K562 (cell line): ENCODE data around the gene POU3F3.

Source experiments
- CHD4 ChIP-seq: fragments of 200-600 bp; sonication (generic); IDR thresholded peaks from 3 replicates; pipeline ENCODE4 v1.6.1; 2012; ENCODE audit warnings: low read depth, mild to moderate bottlenecking, mixed read lengths, low read length, inconsistent platforms; ENCODE audit not compliant: insufficient read depth, insufficient replicate concordance, poor library complexity, severe bottlenecking
- CREB1 ChIP-seq, 2 experiments: sonication (generic) in 1 of 2; formaldehyde crosslinking in 1 of 2; IDR thresholded peaks; 2 replicates each; pipeline versions ENCODE4 v1.6.1 to v1.8.0; 2012 to 2022; ENCODE audit warnings: inconsistent platforms in 1 of 2, mild to moderate bottlenecking in 1 of 2, missing genetic modification reagents in 1 of 2, moderate library complexity in 1 of 2
- EP400 ChIP-seq: fragments of 450-650 bp; IDR thresholded peaks from 2 replicates; pipeline ENCODE4 v1.6.1; 2017; ENCODE audit warnings: antibody characterized with exemption, mild to moderate bottlenecking, moderate library complexity
- HDGF ChIP-seq: fragments of 450-650 bp; IDR thresholded peaks from 2 replicates; pipeline ENCODE4 v1.6.1; 2016
- SMAD1 ChIP-seq: fragments of 150-350 bp; IDR thresholded peaks from 2 replicates; pipeline ENCODE4 v1.6.1; 2014; ENCODE audit warnings: low read length, low read depth; ENCODE audit not compliant: partially characterized antibody
- STAG1 ChIP-seq: sonication (generic); formaldehyde crosslinking; IDR thresholded peaks from 2 replicates; pipeline ENCODE4 v1.5.0; 2020; ENCODE audit warnings: missing genetic modification reagents, borderline replicate concordance
- TAF1 ChIP-seq: IDR thresholded peaks from 2 replicates; pipeline ENCODE4 v1.6.1; 2011; ENCODE audit warnings: mild to moderate bottlenecking, low read length, moderate library complexity; ENCODE audit not compliant: insufficient read depth, control insufficient read depth, severe bottlenecking; ENCODE audit errors: extremely low read depth
- TAF7 ChIP-seq: fragments of 450-650 bp; IDR thresholded peaks from 2 replicates; pipeline ENCODE4 v1.6.1; 2016; ENCODE audit warnings: missing genetic modification characterization, missing compliant biosample characterization
- ZNF274 ChIP-seq: IDR thresholded peaks from 2 replicates; pipeline ENCODE4 v1.6.1; 2011; ENCODE audit warnings: low read depth, mild to moderate bottlenecking, low read length, moderate library complexity, borderline replicate concordance
- TF ChIP-seq, protein P1 (sequence below): fragments of 450-650 bp; IDR thresholded peaks from 2 replicates; pipeline ENCODE4 v1.6.1; 2017; ENCODE audit warnings: antibody characterized with exemption, mild to moderate bottlenecking
- TF ChIP-seq, protein P2 (sequence below): fragments of 250-450 bp; sonication (Bioruptor Pico); IDR thresholded peaks from 2 replicates; pipeline ENCODE4 v1.6.1; 2021; ENCODE audit warnings: mild to moderate bottlenecking

DNA sequence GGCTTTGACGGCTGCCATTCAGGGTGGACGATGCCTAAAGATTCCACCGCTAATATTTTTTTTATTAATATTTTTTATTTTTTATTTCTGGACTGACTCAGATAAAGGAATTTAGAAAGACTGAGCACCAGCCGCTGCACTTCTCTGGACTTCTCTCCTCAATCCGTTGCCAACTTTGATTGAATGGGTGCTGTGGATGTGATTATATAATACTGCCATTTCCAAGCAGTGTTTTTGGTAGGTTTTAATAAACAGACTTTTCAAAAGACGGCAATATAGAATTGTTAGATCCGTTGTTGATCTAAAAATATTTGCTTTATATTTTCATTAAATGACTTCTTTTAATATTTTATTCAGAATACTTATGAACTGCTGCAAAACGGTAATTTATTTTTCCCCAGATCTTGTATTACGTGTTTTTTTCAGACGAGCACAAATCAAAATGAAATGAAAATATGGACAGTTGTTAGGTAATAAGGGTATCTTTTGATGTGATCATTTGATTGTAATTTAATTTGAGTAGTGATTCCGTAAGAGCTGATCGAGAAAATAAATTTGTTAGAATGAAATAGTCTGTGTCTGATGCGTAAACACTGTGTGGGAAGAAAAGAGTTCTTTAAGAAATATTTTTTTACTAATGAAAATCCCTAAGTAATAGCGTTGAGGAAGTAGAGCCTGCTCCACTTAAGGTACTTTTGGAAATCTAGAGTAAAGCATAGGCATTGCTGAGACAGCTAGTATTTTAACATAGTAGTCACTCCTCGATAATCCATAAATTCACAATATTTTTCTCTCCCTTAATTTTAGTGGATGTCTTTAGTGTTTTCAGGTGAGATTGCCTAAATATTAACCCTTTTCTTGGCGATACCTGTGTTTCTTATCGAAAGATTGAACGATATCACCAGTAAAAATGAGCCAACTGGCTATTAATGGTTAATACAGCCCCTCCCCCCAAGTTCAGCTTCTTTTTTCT, 4.4 kb downstream of the POU3F3 start:
- no peak for TF ChIP-seq SMAD1
- TF ChIP-seq CREB1 (IDR thresholded peaks at IDR 0.05), result no peak
- TF ChIP-seq CREB1 (CRISPR knock-in tag; IDR thresholded peaks at IDR 0.05), result no peak
- no peak for TF ChIP-seq CHD4
- no peak for TF ChIP-seq EP400
- TF ChIP-seq STAG1 (CRISPR knock-in tag), result no peak
- no peak for TF ChIP-seq ZNF274
- TF ChIP-seq, protein P1, sequence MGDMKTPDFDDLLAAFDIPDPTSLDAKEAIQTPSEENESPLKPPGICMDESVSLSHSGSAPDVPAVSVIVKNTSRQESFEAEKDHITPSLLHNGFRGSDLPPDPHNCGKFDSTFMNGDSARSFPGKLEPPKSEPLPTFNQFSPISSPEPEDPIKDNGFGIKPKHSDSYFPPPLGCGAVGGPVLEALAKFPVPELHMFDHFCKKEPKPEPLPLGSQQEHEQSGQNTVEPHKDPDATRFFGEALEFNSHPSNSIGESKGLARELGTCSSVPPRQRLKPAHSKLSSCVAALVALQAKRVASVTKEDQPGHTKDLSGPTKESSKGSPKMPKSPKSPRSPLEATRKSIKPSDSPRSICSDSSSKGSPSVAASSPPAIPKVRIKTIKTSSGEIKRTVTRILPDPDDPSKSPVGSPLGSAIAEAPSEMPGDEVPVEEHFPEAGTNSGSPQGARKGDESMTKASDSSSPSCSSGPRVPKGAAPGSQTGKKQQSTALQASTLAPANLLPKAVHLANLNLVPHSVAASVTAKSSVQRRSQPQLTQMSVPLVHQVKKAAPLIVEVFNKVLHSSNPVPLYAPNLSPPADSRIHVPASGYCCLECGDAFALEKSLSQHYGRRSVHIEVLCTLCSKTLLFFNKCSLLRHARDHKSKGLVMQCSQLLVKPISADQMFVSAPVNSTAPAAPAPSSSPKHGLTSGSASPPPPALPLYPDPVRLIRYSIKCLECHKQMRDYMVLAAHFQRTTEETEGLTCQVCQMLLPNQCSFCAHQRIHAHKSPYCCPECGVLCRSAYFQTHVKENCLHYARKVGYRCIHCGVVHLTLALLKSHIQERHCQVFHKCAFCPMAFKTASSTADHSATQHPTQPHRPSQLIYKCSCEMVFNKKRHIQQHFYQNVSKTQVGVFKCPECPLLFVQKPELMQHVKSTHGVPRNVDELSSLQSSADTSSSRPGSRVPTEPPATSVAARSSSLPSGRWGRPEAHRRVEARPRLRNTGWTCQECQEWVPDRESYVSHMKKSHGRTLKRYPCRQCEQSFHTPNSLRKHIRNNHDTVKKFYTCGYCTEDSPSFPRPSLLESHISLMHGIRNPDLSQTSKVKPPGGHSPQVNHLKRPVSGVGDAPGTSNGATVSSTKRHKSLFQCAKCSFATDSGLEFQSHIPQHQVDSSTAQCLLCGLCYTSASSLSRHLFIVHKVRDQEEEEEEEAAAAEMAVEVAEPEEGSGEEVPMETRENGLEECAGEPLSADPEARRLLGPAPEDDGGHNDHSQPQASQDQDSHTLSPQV, result no peak
- TF ChIP-seq, protein P2, sequence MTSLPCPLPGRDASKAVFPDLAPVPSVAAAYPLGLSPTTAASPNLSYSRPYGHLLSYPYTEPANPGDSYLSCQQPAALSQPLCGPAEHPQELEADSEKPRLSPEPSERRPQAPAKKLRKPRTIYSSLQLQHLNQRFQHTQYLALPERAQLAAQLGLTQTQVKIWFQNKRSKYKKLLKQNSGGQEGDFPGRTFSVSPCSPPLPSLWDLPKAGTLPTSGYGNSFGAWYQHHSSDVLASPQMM (CRISPR knock-in tag), result no peak
- TF ChIP-seq TAF1, result no peak
- TF ChIP-seq TAF7 (tag), result no peak
- no peak for TF ChIP-seq HDGF
